ENCODE measurements around the gene EPN1. TPM values are rescaled to one million over a fixed set of nuclear protein-coding genes. Genes with fewer than 3 reads are reported as not detected.

Gene EPN1
- total and polyA plus RNA-seq, 2 of the 13 experiments (the other 11 are each of a cell fraction or from before 2014, with no cell fraction given), result 28.9 to 31.7 TPM

- TF ChIP-seq, protein P1, sequence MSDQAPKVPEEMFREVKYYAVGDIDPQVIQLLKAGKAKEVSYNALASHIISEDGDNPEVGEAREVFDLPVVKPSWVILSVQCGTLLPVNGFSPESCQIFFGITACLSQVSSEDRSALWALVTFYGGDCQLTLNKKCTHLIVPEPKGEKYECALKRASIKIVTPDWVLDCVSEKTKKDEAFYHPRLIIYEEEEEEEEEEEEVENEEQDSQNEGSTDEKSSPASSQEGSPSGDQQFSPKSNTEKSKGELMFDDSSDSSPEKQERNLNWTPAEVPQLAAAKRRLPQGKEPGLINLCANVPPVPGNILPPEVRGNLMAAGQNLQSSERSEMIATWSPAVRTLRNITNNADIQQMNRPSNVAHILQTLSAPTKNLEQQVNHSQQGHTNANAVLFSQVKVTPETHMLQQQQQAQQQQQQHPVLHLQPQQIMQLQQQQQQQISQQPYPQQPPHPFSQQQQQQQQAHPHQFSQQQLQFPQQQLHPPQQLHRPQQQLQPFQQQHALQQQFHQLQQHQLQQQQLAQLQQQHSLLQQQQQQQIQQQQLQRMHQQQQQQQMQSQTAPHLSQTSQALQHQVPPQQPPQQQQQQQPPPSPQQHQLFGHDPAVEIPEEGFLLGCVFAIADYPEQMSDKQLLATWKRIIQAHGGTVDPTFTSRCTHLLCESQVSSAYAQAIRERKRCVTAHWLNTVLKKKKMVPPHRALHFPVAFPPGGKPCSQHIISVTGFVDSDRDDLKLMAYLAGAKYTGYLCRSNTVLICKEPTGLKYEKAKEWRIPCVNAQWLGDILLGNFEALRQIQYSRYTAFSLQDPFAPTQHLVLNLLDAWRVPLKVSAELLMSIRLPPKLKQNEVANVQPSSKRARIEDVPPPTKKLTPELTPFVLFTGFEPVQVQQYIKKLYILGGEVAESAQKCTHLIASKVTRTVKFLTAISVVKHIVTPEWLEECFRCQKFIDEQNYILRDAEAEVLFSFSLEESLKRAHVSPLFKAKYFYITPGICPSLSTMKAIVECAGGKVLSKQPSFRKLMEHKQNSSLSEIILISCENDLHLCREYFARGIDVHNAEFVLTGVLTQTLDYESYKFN (CRISPR knock-in tag; conservative IDR thresholded peaks at IDR 0.05), result peak; percentile 21; the same call in 1 of the 2 replicates
- TF ChIP-seq MXD4 (CRISPR knock-in tag; IDR thresholded peaks at IDR 0.05), result peak; percentile 47
- peak; percentile 90 for TF ChIP-seq NR2C2 (CRISPR knock-in tag; IDR thresholded peaks at IDR 0.05; ENCODE audit: borderline replicate concordance)
- TF ChIP-seq ZNF263 (CRISPR knock-in tag; IDR thresholded peaks at IDR 0.05), result no peak
- peak; percentile 95 for TF ChIP-seq U2AF2 (IDR thresholded peaks at IDR 0.05; ENCODE audit: low read depth, low read length)
- peak; percentile 69 for TF ChIP-seq ZNF883 (CRISPR knock-in tag; IDR thresholded peaks at IDR 0.05; ENCODE audit: not compliant biosample characterization)
- no peak for TF ChIP-seq NR2F2 (IDR thresholded peaks at IDR 0.05; ENCODE audit: borderline replicate concordance, low read depth)
- TF ChIP-seq ZNF343 (CRISPR knock-in tag; IDR thresholded peaks at IDR 0.05), result no peak
- 0 out of 2 replicates have a peak, but pooled peaks have one; percentile 53 for TF ChIP-seq REL (CRISPR knock-in tag; conservative IDR thresholded peaks at IDR 0.05)
- TF ChIP-seq KLF12 (CRISPR knock-in tag; IDR thresholded peaks at IDR 0.05; ENCODE audit: borderline replicate concordance), result peak; percentile 68; the same call in 1 of the 2 replicates
- no peak for TF ChIP-seq JUN (CRISPR knock-in tag; IDR thresholded peaks at IDR 0.05)
- no peak for TF ChIP-seq CCAR2 (optimal IDR thresholded peaks at IDR 0.05; ENCODE audit: low read depth, low read length)
- TF ChIP-seq ZNF703 (CRISPR knock-in tag; IDR thresholded peaks at IDR 0.05; ENCODE audit: borderline replicate concordance), result no peak
- TF ChIP-seq IKZF4 (CRISPR knock-in tag; IDR thresholded peaks at IDR 0.05; ENCODE audit: borderline replicate concordance, low read depth, not compliant biosample characterization), result no peak
- no peak for TF ChIP-seq NFKBIZ (CRISPR knock-in tag; IDR thresholded peaks at IDR 0.05)
- no peak for TF ChIP-seq MLX (CRISPR knock-in tag; IDR thresholded peaks at IDR 0.05)
- TF ChIP-seq ZNF792 (CRISPR knock-in tag; IDR thresholded peaks at IDR 0.05), result peak; percentile 21
- no peak for TF ChIP-seq NFIC (IDR thresholded peaks at IDR 0.05; ENCODE audit: low read length)
- peak; percentile 83; the same call in 1 of the 2 replicates for TF ChIP-seq REPIN1 (CRISPR knock-in tag; IDR thresholded peaks at IDR 0.05; ENCODE audit: borderline replicate concordance, low read depth)
- peak; percentile 53; the same call in 1 of the 2 replicates for TF ChIP-seq MTERF4 (CRISPR knock-in tag; IDR thresholded peaks at IDR 0.05)
- TF ChIP-seq CENPT (CRISPR knock-in tag; IDR thresholded peaks at IDR 0.05; ENCODE audit: low read depth), result no peak
- no peak for TF ChIP-seq ZNF33B (CRISPR knock-in tag; IDR thresholded peaks at IDR 0.05)
- no peak for TF ChIP-seq ZBTB1 (CRISPR knock-in tag; IDR thresholded peaks at IDR 0.05; ENCODE audit: borderline replicate concordance)
- peak; percentile 69; the same call in 1 of the 2 replicates for TF ChIP-seq KDM4B (CRISPR knock-in tag; IDR thresholded peaks at IDR 0.05)
- peak; percentile 23 for TF ChIP-seq ZNF768 (CRISPR knock-in tag; IDR thresholded peaks at IDR 0.05)
- TF ChIP-seq ZSCAN29 (CRISPR knock-in tag; conservative IDR thresholded peaks at IDR 0.05), result no peak
- no peak for TF ChIP-seq FOXK2 (IDR thresholded peaks at IDR 0.05)
- no peak for TF ChIP-seq ZFP37 (CRISPR knock-in tag; IDR thresholded peaks at IDR 0.05; ENCODE audit: borderline replicate concordance)
Observed at GRCh38 chr19:55653651-55654322, 21.2 kb upstream of the EPN1 start (continued).
